Transverse colon (tissue), 4 donors: Measurements from ENCODE around the gene MYADML2.

Experiments used
- EP300 ChIP-seq: sonication (generic); formaldehyde crosslinking; IDR thresholded peaks from one replicate; pipeline ENCODE4 v1.6.1; 2017; ENCODE audit warnings: antibody characterized with exemption, low read depth
- POLR2A ChIP-seq: fragments of 450-650 bp; IDR thresholded peaks from one replicate; pipeline ENCODE4 v1.6.1; 2016; ENCODE audit warnings: antibody characterized with exemption, mild to moderate bottlenecking, moderate library complexity
- POLR2AphosphoS5 ChIP-seq, 3 donors: sonication (generic); formaldehyde crosslinking; IDR thresholded peaks; one replicate each; pipeline ENCODE4 v1.6.1; 2016; ENCODE audit warnings: antibody characterized with exemption in 3 of 3
- TF ChIP-seq, protein P1 (sequence below), 5 experiments: fragments of 200-600 bp in 3 of 5; fragments of 450-650 bp in 2 of 5; sonication (generic) in 3 of 5; IDR thresholded peaks; 1 replicate in 2 of 5; 2 replicates in 3 of 5; pipeline ENCODE4 v1.5.1; 2016 to 2017; ENCODE audit warnings: antibody characterized with exemption in 5 of 5, inconsistent platforms in 3 of 5, mild to moderate bottlenecking in 2 of 5, moderate library complexity in 1 of 5

DNA sequence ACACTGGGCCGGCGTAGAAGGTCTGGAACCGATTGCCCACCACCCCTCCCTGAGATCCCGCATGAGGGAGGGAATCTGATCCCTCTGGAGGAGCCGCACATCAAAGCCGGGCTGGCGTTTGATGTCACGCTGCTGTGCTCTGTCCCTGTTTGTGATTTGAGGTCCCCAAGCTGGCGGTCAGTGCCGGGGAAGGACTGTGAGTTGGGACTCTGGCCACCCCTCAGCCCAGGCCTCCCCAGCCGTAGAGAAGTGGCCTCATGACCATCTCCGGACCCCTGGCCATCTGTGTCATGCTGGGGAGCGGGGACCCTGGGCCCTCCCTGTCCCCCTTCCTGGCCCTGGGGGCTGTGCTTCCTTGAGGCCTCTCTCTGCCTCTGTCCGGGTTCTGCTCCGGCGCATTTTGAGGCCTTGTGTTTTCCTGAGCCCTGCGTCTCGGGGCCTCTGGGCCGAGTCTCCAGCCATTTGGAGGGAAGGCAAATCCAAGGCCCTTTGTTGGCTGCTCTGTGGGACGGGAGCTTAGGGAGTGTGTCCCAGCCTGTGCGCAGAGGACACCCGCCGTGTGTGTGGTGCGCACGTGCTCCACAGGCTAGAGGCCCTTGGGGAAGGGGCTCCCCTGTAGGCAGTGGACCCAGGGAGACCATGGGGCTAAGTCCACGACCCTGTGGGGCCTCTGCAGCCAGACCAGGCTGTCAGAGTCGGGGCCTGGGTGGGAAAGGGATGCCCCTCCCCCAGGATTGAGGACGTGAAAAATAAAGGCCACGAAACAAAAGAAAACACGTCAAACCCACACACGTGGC, 45.5 kb upstream of the MYADML2 start:
- TF ChIP-seq, protein P1, sequence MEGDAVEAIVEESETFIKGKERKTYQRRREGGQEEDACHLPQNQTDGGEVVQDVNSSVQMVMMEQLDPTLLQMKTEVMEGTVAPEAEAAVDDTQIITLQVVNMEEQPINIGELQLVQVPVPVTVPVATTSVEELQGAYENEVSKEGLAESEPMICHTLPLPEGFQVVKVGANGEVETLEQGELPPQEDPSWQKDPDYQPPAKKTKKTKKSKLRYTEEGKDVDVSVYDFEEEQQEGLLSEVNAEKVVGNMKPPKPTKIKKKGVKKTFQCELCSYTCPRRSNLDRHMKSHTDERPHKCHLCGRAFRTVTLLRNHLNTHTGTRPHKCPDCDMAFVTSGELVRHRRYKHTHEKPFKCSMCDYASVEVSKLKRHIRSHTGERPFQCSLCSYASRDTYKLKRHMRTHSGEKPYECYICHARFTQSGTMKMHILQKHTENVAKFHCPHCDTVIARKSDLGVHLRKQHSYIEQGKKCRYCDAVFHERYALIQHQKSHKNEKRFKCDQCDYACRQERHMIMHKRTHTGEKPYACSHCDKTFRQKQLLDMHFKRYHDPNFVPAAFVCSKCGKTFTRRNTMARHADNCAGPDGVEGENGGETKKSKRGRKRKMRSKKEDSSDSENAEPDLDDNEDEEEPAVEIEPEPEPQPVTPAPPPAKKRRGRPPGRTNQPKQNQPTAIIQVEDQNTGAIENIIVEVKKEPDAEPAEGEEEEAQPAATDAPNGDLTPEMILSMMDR (IDR thresholded peaks at IDR 0.05), result no peak
- TF ChIP-seq POLR2AphosphoS5 (IDR thresholded peaks at IDR 0.05) (no peak), POLR2A (no peak), EP300 (no peak)
